RWPE1 (cell line): ENCODE measurements around the gene ARVCF.

ENCODE experiments used
- CTCF ChIA-PET: fragments of 350-600 bp; sonication (Branson Sonifier 250); formaldehyde crosslinking; extraction: SDS; loops from one replicate; lab custom pipeline; 2021; lab: Yijun Ruan, JAX
- POLR2A ChIA-PET: fragments of 400-600 bp; formaldehyde crosslinking; extraction: SDS; loops from one replicate; lab custom pipeline; 2020; ENCODE audit warnings: antibody characterized with exemption; ENCODE audit not compliant: low non-redundant PET; lab: Yijun Ruan, JAX
- DNase-seq: peaks from one replicate; pipeline ENCODE4 v3.0.0; 2012; ENCODE audit warnings: low spot score
- H3K27ac ChIP-seq: fragments of 450-650 bp; 2 replicates; pipeline ENCODE4 v1.5.1; 2017
- CTCF ChIP-seq: fragments of 450-650 bp; conservative IDR thresholded peaks from 2 replicates; pipeline ENCODE4 v1.5.1; 2017; ENCODE audit warnings: low read depth, mild to moderate bottlenecking

Gene ARVCF

GRCh38 chr22:20008221-20008995 is 8.2 kb downstream of the ARVCF start:
- H3K27ac ChIP-seq: no peak overlapping the region
- no peak for DNase-seq
- POLR2A ChIA-PET: no interaction called here
- TF ChIP-seq CTCF: no peak
- CTCF ChIA-PET: interaction anchor here (0.6 kb wide), 1 partner anchor 11 kb away, joined by 3 read pairs; no protein-coding TSS in a partner anchor

DNA sequence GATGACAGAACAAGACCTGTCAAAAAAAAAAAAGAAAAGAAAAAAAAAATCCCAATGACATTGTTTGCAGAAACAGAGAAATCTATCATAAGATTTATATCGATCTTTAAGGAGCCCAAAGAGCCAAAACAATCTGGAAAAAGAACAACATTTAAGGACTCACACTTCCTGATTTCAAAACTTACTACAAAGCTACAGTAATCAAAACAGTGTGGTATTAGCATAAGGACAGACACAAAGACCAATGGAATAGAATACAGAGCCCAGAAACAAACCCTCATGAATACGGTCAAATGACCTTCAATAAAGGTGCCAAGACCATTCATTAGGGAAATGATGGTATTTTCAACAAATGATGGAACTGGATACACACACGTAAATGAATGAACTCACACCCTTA is 12.2 kb downstream of the ARVCF start:
- no peak overlapping the region for H3K27ac ChIP-seq
- TF ChIP-seq CTCF: no peak
- POLR2A ChIA-PET: no interaction called here
- CTCF ChIA-PET: no interaction called here
- no peak for DNase-seq

GRCh38 chr22:20003304-20003703 is 13.3 kb downstream of the ARVCF start:
- H3K27ac ChIP-seq: no peak overlapping the region
- TF ChIP-seq CTCF: no peak
- POLR2A ChIA-PET: no interaction called here
- DNase-seq: no peak
- CTCF ChIA-PET: interaction anchor here (0.6 to 0.7 kb wide), 2 partner anchors 46 to 52 kb away, joined by 4 to 5 read pairs; no protein-coding TSS in a partner anchor

DNA sequence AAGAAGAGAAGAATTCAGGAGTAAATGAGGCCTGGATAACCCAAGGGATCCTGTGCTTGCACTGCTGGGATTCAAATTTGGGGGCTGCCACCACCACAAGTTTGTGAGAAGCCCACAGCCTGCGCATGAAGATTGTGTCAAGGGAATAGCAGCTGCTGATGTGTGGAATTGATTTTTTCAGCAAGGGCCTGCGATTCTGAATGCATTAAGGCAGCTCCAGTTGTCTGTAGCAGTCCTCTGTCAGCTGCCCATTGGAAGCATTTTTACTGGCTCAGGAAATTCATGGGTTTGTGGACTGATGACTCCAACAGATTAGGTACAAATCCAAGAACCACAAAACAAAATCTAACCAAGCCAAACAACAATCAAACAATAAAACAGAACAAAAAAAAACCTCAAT is 14.0 kb downstream of the ARVCF start:
- ChIA-PET CTCF (interaction anchor here (0.6 kb wide), 1 partner anchor 47 kb away, joined by 5 read pairs; no protein-coding TSS in a partner anchor), POLR2A (no interaction called here)
- TF ChIP-seq CTCF: no peak
- no peak overlapping the region for H3K27ac ChIP-seq
- no peak for DNase-seq

- DNase-seq: no peak
- no peak overlapping the region for H3K27ac ChIP-seq
- ChIA-PET POLR2A (no interaction called here), CTCF (interaction anchor here (0.6 kb wide), 1 partner anchor 44 kb away, joined by 5 read pairs; no protein-coding TSS in a partner anchor)
- TF ChIP-seq CTCF: no peak
Observed at GRCh38 chr22:20002128-20002527, 14.5 kb downstream of the ARVCF start.

DNA sequence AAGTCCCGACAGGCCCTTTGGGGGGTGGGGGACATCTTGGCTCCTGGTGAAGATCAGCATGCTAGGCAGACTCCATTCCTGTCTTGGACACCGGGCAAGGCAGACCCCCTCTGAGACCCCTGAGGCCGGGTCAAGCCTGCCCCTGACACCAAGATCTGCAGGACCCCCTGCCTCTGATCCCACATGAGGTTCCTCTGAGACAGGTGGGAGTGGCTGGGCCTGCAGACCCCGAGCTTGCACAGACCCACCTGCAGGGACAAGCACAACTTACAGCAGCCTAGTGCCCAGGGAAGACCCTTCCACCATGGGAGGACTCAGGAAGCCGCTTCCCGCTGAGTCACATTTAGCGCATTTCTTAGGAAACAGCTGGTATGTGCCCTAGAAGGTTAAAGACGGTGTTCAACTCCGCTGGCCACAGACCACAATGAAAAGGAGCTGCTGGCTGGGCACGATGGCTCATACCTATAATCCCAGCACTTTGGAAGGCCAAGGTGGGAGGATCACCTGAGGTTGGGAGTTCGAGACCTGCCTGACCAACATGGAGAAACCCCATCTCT is 15.5 kb downstream of the ARVCF start:
- POLR2A ChIA-PET: no interaction called here
- DNase-seq: no peak
- TF ChIP-seq CTCF: no peak
- CTCF ChIA-PET: interaction anchor here (0.6 kb wide), 1 partner anchor 45 kb away, joined by 5 read pairs; no protein-coding TSS in a partner anchor
- no peak overlapping the region for H3K27ac ChIP-seq
